Nephron (organoid): ENCODE results near the gene GPC5.

Source experiments
- H3K27ac Mint-ChIP-seq, 3 experiments: 2 replicates each; pipeline ENCODE4 v1.8.0; 2020; ENCODE audit warnings: mixed read lengths in 3 of 3, mild to moderate bottlenecking in 2 of 3, moderate library complexity in 1 of 3
- H3K27me3 Mint-ChIP-seq: 2 replicates; pipeline ENCODE4 v1.8.0; 2021; ENCODE audit warnings: low read depth, mild to moderate bottlenecking, moderate library complexity, mixed read lengths
- H3K36me3 Mint-ChIP-seq: 2 replicates; pipeline ENCODE4 v1.8.0; 2020; ENCODE audit warnings: low read depth, mixed read lengths
- H3K4me1 Mint-ChIP-seq: 2 replicates; pipeline ENCODE4 v1.8.0; 2020; ENCODE audit warnings: mixed read lengths
- H3K4me3 Mint-ChIP-seq, 3 experiments: 2 replicates each; pipeline ENCODE4 v1.8.0; 2020; ENCODE audit warnings: mild to moderate bottlenecking in 3 of 3, mixed read lengths in 3 of 3, moderate library complexity in 2 of 3
- H3K9me3 Mint-ChIP-seq: 2 replicates; pipeline ENCODE4 v1.8.0; 2020; ENCODE audit warnings: mixed read lengths
- TF ChIP-seq, protein P1 (sequence below), 3 experiments: fragments of 200-600 bp; sonication (generic); IDR thresholded peaks; one replicate each; pipeline ENCODE4 v1.5.0; 2021; ENCODE audit warnings: antibody characterized with exemption in 3 of 3; ENCODE audit not compliant: unreplicated experiment in 3 of 3

GPC5 gene

DNA sequence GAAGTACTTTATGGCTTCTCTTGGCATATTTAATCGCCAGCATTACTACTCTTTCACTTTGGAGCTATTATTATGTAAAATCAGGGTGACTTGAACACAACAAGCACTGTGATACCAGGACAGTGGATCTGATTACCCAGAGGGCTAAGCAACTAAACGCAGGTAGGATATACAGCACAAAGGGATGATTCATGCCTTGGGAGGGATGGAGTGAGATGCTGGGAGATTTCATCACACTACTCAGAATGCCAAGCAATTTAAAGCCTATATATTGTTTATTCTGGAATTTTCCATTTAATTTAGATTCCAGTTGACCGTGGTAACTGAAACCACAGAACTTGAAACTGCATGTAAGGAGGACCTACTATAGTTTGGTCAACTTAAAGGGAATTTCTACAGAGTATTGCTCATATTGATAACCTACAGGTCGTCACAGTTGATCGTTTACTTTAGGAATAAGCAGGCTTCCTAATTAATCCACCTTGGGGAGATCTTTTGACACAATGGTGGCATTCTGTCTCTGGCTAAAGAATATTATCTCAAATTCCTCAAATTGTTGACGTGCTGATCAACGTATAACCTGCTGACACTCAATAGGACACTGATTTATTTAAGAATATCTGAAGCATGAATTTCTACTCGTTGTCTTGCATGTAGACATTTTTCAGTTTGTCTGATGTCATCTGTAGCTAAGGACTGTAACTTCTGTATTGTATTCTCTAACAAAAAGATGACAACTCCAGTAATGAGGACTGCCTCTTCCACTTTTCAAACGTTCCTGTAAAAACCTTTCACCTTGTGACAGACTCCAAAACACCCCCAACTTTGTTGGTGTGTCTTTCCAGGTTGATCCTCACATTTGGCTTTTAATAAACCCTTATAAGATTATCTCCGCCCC lies 254.2 kb downstream of the GPC5 start:
- Mint-ChIP-seq H3K27ac (no peak overlapping the region), H3K36me3 (no peaks in the 10 kb centered on the region), H3K4me1 (no peaks in the 10 kb centered on the region), H3K27me3 (no peaks in the 10 kb centered on the region), H3K9me3 (no peaks in the 10 kb centered on the region), H3K4me3 (no peak overlapping the region)
- TF ChIP-seq, protein P1, sequence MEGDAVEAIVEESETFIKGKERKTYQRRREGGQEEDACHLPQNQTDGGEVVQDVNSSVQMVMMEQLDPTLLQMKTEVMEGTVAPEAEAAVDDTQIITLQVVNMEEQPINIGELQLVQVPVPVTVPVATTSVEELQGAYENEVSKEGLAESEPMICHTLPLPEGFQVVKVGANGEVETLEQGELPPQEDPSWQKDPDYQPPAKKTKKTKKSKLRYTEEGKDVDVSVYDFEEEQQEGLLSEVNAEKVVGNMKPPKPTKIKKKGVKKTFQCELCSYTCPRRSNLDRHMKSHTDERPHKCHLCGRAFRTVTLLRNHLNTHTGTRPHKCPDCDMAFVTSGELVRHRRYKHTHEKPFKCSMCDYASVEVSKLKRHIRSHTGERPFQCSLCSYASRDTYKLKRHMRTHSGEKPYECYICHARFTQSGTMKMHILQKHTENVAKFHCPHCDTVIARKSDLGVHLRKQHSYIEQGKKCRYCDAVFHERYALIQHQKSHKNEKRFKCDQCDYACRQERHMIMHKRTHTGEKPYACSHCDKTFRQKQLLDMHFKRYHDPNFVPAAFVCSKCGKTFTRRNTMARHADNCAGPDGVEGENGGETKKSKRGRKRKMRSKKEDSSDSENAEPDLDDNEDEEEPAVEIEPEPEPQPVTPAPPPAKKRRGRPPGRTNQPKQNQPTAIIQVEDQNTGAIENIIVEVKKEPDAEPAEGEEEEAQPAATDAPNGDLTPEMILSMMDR (IDR thresholded peaks at IDR 0.05; ENCODE audit: unreplicated experiment in 3 of 3), result no peak

DNA sequence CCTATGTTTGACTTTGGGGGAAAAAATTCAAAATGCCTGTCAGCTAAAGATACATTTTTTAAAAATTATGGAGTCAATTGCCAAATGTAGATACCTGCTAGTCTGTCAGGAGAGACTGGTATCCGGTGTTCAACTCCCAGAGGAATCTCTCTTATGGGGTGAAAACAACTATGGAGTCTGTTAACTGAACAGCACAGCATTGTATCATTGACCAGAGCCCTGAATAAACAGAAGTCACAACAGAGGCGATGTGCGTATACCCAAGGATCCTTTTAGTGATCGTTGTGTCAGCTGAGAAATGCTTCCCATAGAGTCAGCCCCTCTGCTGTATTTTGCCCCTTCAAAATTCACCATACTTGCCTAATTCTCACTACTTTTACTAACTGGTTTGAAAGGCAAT lies 257.3 kb downstream of the GPC5 start:
- no peak overlapping the region for H3K27ac Mint-ChIP-seq
- peaks cover 3% of the 10 kb centered on the region for H3K27me3 Mint-ChIP-seq
- H3K4me1 Mint-ChIP-seq, result no peaks in the 10 kb centered on the region
- TF ChIP-seq, protein P1 (IDR thresholded peaks at IDR 0.05; ENCODE audit: unreplicated experiment in 3 of 3), result no peak
- H3K9me3 Mint-ChIP-seq, result no peaks in the 10 kb centered on the region
- no peaks in the 10 kb centered on the region for H3K36me3 Mint-ChIP-seq
- no peak overlapping the region for H3K4me3 Mint-ChIP-seq

DNA sequence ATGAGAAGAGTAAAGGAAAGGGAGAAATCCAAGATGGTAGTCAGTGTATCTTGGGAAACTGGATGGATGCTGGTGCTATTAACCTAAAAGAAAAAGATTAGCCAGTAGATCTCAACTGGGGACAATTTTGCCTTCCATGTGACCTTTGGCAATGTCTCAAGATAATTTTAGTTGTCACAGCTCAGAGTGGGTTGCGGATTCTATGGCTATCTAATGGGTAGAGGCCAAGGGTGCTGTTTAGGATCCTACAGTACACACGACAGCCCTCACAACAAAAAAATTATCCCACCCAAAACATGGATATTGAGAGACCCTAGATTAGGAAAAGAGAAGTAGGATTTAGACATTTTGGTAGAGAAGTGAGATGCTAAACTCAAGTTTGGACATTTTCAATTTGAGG lies 258.9 kb downstream of the GPC5 start:
- no peak overlapping the region for H3K4me3 Mint-ChIP-seq
- H3K9me3 Mint-ChIP-seq, result no peaks in the 10 kb centered on the region
- no peak overlapping the region for H3K27ac Mint-ChIP-seq
- peaks cover 3% of the 10 kb centered on the region for H3K27me3 Mint-ChIP-seq
- TF ChIP-seq, protein P1 (IDR thresholded peaks at IDR 0.05; ENCODE audit: unreplicated experiment in 3 of 3), result no peak
- no peaks in the 10 kb centered on the region for H3K36me3 Mint-ChIP-seq
- no peaks in the 10 kb centered on the region for H3K4me1 Mint-ChIP-seq

DNA sequence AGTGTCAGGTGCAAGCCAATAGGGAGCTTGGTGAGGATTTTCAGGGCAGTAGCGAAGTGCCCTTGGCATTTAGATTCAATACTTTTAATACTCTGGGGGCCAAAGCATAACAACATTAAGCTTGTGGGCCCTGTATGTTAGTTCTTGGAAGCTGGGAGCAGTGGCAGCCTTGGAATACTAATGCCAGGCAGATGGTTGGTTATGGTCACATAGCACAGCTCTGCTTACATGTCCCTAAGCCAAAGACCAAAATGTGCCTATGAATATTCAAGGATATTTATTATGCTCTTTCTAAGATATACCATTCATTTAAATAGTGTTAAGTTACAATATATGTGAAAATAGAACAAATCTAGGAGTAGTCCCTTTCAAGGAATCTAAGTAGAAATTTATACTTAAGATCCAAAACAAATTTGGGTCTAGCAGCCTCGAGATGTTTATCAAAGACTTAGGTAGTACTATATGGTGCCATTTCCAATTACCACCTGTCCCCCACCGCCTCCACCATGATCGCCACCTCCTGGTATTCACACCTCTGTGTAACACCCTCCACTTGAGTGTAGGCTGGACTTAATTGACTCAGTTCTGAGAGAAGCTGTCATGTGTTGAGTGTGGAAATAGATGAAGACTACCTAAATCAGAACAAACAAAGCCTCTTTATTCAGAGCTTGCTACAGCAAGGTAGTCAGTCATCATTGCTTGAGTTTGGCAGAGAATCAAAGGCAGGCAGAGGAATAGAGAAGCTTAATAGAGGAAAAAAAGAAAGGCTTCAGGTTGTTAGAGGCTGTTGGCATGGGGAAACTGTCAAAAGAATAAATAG lies 261.0 kb downstream of the GPC5 start:
- TF ChIP-seq, protein P1 (IDR thresholded peaks at IDR 0.05; ENCODE audit: unreplicated experiment in 3 of 3), result no peak
- Mint-ChIP-seq H3K9me3 (no peaks in the 10 kb centered on the region), H3K27ac (no peak overlapping the region), H3K4me3 (no peak overlapping the region), H3K36me3 (no peaks in the 10 kb centered on the region), H3K4me1 (no peaks in the 10 kb centered on the region), H3K27me3 (peaks cover 3% of the 10 kb centered on the region)

DNA sequence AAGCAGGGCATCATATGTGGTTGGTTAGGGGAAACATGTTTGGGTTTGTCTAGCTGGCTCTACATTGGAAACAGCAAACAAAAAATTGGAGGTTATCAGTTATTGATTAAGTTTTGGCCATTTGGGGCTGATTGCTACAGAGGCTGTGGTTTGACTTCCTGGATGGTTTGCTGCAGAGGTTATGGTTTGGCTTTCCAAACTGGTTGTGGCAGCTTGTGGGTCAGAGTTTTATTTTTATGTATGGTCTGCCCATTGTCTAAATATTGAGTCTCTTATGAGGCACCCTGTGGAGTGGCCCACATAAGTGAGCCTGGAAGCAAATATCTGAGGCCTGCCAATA lies 261.6 kb downstream of the GPC5 start:
- peaks cover 3% of the 10 kb centered on the region for H3K27me3 Mint-ChIP-seq
- no peak overlapping the region for H3K27ac Mint-ChIP-seq
- no peaks in the 10 kb centered on the region for H3K9me3 Mint-ChIP-seq
- no peaks in the 10 kb centered on the region for H3K36me3 Mint-ChIP-seq
- no peak overlapping the region for H3K4me3 Mint-ChIP-seq
- H3K4me1 Mint-ChIP-seq, result no peaks in the 10 kb centered on the region
- TF ChIP-seq, protein P1 (IDR thresholded peaks at IDR 0.05; ENCODE audit: unreplicated experiment in 3 of 3), result no peak
